ENCODE results near the gene ZEB2.

- no peak for TF ChIP-seq TP53 (CRISPR knock-in tag; IDR thresholded peaks at IDR 0.05)
- no peak for TF ChIP-seq POLR2A (IDR thresholded peaks at IDR 0.05; ENCODE audit: low read length)
- TF ChIP-seq CTCF (IDR thresholded peaks at IDR 0.05): no peak
- no peak for TF ChIP-seq RCOR1 (IDR thresholded peaks at IDR 0.05; ENCODE audit: low read depth, low read length)
- TF ChIP-seq EP300 (IDR thresholded peaks at IDR 0.05): no peak
- no peak for TF ChIP-seq MAZ (IDR thresholded peaks at IDR 0.05; ENCODE audit: borderline replicate concordance, low read depth, low read length)
- TF ChIP-seq CHD4 (IDR thresholded peaks at IDR 0.05; ENCODE audit: borderline replicate concordance): no peak
- no peak for TF ChIP-seq RFX5 (IDR thresholded peaks at IDR 0.05)
- no peak for TF ChIP-seq BHLHE40 (IDR thresholded peaks at IDR 0.05; ENCODE audit: low read depth, low read length)
- no peak for TF ChIP-seq NR3C1 (IDR thresholded peaks at IDR 0.05)
These were observed 157.5 kb downstream of the ZEB2 start for GRCh38 chr2:144362401-144362800.
